GM12872 (cell line): ENCODE data around the gene RBMS1.

ENCODE experiments used
- CTCF ChIP-seq: IDR thresholded peaks from 3 replicates; pipeline ENCODE4 v1.5.1; 2011; ENCODE audit warnings: low read depth, mild to moderate bottlenecking, low read length, moderate library complexity; ENCODE audit not compliant: insufficient read depth

Gene RBMS1

GRCh38 chr2:160510617-160511016, 17.0 kb upstream of the RBMS1 start:
- TF ChIP-seq CTCF: no peak

- no peak for TF ChIP-seq CTCF
Measured at GRCh38 chr2:160509016-160509415, 15.4 kb upstream of the RBMS1 start.

- TF ChIP-seq CTCF: no peak
Measured at GRCh38 chr2:160507464-160507863, 13.9 kb upstream of the RBMS1 start.

- no peak for TF ChIP-seq CTCF
Measured at GRCh38 chr2:160507046-160507407, 13.4 kb upstream of the RBMS1 start.

- no peak for TF ChIP-seq CTCF
Measured at GRCh38 chr2:160506371-160507045, 12.9 kb upstream of the RBMS1 start.

- no peak for TF ChIP-seq CTCF
Measured at GRCh38 chr2:160505256-160505655, 11.6 kb upstream of the RBMS1 start.

- TF ChIP-seq CTCF: no peak
Measured at GRCh38 chr2:160502478-160502877, 8.9 kb upstream of the RBMS1 start.
